Heart right ventricle (tissue), 16 donors: ENCODE data around the gene EBNA1BP2. TPM values are rescaled to one million over a fixed set of nuclear protein-coding genes. Genes with fewer than 3 reads are reported as not detected.

ENCODE experiments used
- ATAC-seq, 8 donors: fragments of 200-7000 bp; cut with Tn5 transposase; one replicate each; pipeline ENCODE4 v1.9.1; 2020; ENCODE audit warnings: mild to moderate bottlenecking in 8 of 8, moderate library complexity in 8 of 8, moderate number of reproducible peaks in 1 of 8
- DNase-seq, 2 donors: peaks; one replicate each; pipeline ENCODE4 v3.0.0-alpha.2; 2020
- H3K27ac ChIP-seq, 10 donors: fragments of 200-600 bp; sonication (generic) in 2 of 10; one replicate each; pipeline versions ENCODE4 v1.5.0 to v1.8.0; 2020 to 2022; ENCODE audit warnings: mild to moderate bottlenecking in 3 of 10
- H3K27me3 ChIP-seq, 7 donors: fragments of 200-600 bp; one replicate each; pipeline ENCODE4 v1.8.0; 2021 to 2022; ENCODE audit warnings: mild to moderate bottlenecking in 2 of 7
- H3K36me3 ChIP-seq, 9 donors: fragments of 200-600 bp; sonication (generic) in 1 of 9; one replicate each; pipeline versions ENCODE4 v1.5.0 to v1.8.0; 2020 to 2022; ENCODE audit warnings: mild to moderate bottlenecking in 2 of 9
- H3K4me1 ChIP-seq, 9 donors: fragments of 200-600 bp; sonication (generic) in 1 of 9; one replicate each; pipeline versions ENCODE4 v1.5.0 to v1.8.0; 2020 to 2022; ENCODE audit warnings: mild to moderate bottlenecking in 4 of 9
- H3K4me3 ChIP-seq, 10 donors: fragments of 200-600 bp; sonication (generic) in 2 of 10; one replicate each; pipeline versions ENCODE4 v1.5.0 to v1.8.0; 2020 to 2022; ENCODE audit warnings: mild to moderate bottlenecking in 7 of 10, moderate library complexity in 2 of 10
- H3K9me3 ChIP-seq, 11 donors: fragments of 200-600 bp in 10 of 11; sonication (generic) in 2 of 11; one replicate each; pipeline versions ENCODE4 v1.5.0 to v1.8.0; 2013 to 2022; ENCODE audit warnings: mild to moderate bottlenecking in 2 of 11, control low read depth in 1 of 11, moderate library complexity in 1 of 11
- WGBS, 2 donors: extraction: QIAGEN DNeasy Blood & Tissue Kit; methylation state at CpG; one replicate each; pipeline ENCODE4 v1.1.7; 2013; ENCODE audit warnings: inconsistent platforms in 1 of 2; 5-methylcytosine and 5-hydroxymethylcytosine counted together
- intact Hi-C, 10 donors: fragments of 100-400 bp; cut with DNase I; formaldehyde crosslinking; loops; one replicate each; pipeline versions ENCODE4 v1.11.1 to v1.14.2; 2022
- polyA plus RNA-seq, 2 donors: library from polyadenylated mRNA; stranded (reverse); fragments of 200-250 nt; gene quantifications; one replicate each; pipeline ENCODE4 v1.2.3, GENCODE V29; 2013
- total RNA-seq, 10 donors: library from RNA; stranded (reverse); fragmentation: NEBNext Ultra II Directional in 3 of 10; extraction: Animal tissue kit (Norgen Biotek cat#: 25700) in 3 of 10; gene quantifications; one replicate each; pipeline versions ENCODE4 v1.2.1 to v1.2.4, GENCODE V29; 2021 to 2023
- TF ChIP-seq, protein P1 (sequence below), 9 donors: fragments of 200-600 bp; sonication (generic) in 2 of 9; IDR thresholded peaks; one replicate each; pipeline versions ENCODE4 v1.5.0 to v1.8.0; 2021 to 2022; ENCODE audit warnings: antibody characterized with exemption in 9 of 9, mild to moderate bottlenecking in 5 of 9, moderate library complexity in 1 of 9
- donor health status: Arrhythmogenic right ventricular cardiomyopathy.
- donor health status: ischemic (EF 13 %, LVEDD 7.1; RV severe dilation, severe dysfunction).
- donor health status: healthy with polysubstance abuse.
- donor health status: DM: no; HTN: yes; CAD: no.
- donor health status: DM: no; HTN: no; CAD: no.
- donor health status: ischemic (EF 25% LVEDD 6.9; RV normal size, moderate dysfunction).
- donor health status: ischemic (EF 25% LVEDD 5.7; RV mildly dilated, moderate dysfunction).
- donor health status: healthy.
- donor health status: DM: yes; HTN: yes; CAD: no.
- donor health status: Ischemic cardiomyopathy.
- donor health status: ischemic (EF 35%, LVEDD 5.7; RV mildly dilated, moderate dysfunction).
- donor health status: nonischemic (EF 11% LVEDD 7.7; RV severe dilation, severe dysfunction).
- donor health status: DM: yes; HTN: yes; CAD: no.
- donor health status: PGD.
- donor health status: ischemic (EF 29% LVEDD 5.4; RV normal size, mild dysfunction).
- donor health status: nonischemic (EF 23%, LVEDD 6.1; RV moderate dilation, normal function).

Gene EBNA1BP2
- total and polyA plus RNA-seq, 12 donors, result 18.8 to 121 (median 25.9) TPM

DNA sequence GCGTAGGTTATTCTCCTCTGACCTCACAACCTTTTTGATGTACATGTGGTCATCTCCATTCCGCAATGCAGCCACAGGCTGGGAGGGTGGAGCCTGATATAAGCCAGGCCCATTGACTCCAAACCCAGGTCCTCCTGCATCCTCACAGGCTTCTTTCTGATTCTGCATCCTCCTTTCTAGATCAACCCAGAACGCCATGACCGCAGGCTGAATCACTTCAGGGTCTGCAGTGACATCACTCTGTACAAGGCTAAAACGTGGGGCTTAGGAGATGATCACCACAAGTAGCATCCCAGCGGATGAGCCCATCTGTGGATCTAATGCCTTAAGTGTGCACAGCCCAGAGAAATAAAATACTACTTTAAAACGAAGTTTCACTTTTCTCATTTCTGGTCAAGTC is 16.1 kb downstream of the EBNA1BP2 start:
- Histone ChIP-seq H3K27me3 (peaks cover 0 to 25% (median 5%) of the 10 kb centered on the region in 7 donors), H3K4me3 (no peak overlapping the region), H3K9me3 (no peaks in the 10 kb centered on the region), H3K27ac (no peak overlapping the region), H3K4me1 (no peaks in the 10 kb centered on the region), H3K36me3 (no peaks in the 10 kb centered on the region)
- intact Hi-C loops, result no loop called here
- 79 to 83% methylated on average over 7 of the region's 7 CpGs for WGBS, 2 donors
- no peak for DNase-seq
- TF ChIP-seq, protein P1, sequence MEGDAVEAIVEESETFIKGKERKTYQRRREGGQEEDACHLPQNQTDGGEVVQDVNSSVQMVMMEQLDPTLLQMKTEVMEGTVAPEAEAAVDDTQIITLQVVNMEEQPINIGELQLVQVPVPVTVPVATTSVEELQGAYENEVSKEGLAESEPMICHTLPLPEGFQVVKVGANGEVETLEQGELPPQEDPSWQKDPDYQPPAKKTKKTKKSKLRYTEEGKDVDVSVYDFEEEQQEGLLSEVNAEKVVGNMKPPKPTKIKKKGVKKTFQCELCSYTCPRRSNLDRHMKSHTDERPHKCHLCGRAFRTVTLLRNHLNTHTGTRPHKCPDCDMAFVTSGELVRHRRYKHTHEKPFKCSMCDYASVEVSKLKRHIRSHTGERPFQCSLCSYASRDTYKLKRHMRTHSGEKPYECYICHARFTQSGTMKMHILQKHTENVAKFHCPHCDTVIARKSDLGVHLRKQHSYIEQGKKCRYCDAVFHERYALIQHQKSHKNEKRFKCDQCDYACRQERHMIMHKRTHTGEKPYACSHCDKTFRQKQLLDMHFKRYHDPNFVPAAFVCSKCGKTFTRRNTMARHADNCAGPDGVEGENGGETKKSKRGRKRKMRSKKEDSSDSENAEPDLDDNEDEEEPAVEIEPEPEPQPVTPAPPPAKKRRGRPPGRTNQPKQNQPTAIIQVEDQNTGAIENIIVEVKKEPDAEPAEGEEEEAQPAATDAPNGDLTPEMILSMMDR (IDR thresholded peaks at IDR 0.05), result no peak
- no peak for ATAC-seq

DNA sequence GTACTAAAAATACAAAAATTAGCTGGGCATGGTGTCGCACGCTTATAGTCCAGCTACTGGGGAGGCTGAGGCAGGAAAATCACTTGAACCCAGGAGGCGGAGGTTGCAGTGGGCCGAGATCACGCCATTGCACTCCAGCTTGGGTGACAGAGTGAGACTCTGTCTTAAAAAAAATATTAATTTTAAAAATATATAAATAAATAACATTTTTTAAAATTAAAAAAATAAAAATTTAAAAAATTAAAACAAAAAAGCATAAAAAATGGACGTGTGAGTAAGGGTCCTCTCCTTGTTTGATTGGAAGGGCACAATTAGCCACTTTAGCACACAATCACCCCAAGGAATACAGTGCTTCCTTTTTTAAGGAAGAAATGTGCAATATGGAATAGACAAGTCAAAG is 18.6 kb downstream of the EBNA1BP2 start:
- Histone ChIP-seq H3K27me3 (peaks cover 0 to 42% (median 20%) of the 10 kb centered on the region in 7 donors), H3K27ac (no peak overlapping the region), H3K36me3 (no peaks in the 10 kb centered on the region), H3K4me3 (no peak overlapping the region), H3K4me1 (peaks cover 0 to 3% (median 1%) of the 10 kb centered on the region in 9 donors), H3K9me3 (no peaks in the 10 kb centered on the region)
- ATAC-seq (no peak), DNase-seq (no peak)
- TF ChIP-seq, protein P1 (IDR thresholded peaks at IDR 0.05), result no peak
- intact Hi-C loops, result no loop called here
- 94 to 95% methylated on average over 6 of the region's 6 CpGs for WGBS, 2 donors

DNA sequence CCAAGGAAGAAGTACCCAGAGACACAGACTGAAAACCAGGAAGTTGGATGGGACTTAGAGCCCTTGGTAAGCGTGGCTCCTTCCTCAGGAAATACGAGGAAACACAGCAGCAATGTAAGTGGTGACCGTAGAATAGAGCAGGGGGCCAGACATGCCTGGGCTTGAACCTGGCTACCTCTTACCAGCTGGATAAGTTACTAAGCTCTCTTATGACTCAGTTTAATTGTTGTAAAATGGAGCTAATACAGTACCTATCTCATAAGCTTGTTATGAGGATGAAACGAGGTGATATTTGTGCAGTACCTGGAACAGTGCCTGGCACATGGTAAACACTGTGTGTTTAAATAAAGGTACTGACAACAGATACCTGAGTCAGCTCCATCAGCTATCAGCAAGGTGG is 19.2 kb downstream of the EBNA1BP2 start:
- Histone ChIP-seq H3K4me3 (no peak overlapping the region), H3K27ac (no peak overlapping the region), H3K9me3 (no peaks in the 10 kb centered on the region), H3K27me3 (peaks cover 0 to 45% (median 21%) of the 10 kb centered on the region in 7 donors), H3K4me1 (peaks cover 0 to 9% (median 7%) of the 10 kb centered on the region in 9 donors), H3K36me3 (no peaks in the 10 kb centered on the region)
- TF ChIP-seq, protein P1 (IDR thresholded peaks at IDR 0.05), result no peak
- no peak for DNase-seq
- ATAC-seq, result no peak
- intact Hi-C loops, result no loop called here
- WGBS, 2 donors, result 61% methylated on average over 4 of the region's 4 CpGs

DNA sequence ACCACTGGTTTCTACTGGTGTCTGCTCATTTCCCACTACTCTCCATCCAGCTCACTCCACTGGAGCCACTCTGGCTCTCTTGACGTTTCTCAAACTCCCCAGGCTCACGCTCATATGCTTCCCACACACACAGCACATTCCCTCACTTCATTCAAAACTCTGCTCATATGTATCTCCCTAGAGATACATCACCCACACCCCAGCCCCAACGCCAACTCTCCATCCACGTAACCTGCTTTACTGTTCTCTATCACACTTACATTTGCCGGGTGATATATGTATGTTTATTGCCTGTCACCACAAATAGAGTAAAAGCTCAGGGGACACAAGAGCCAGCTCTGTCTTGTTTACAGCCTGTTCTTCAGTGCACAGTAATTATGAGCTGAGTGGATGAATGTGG is 22.2 kb downstream of the EBNA1BP2 start:
- H3K4me3 ChIP-seq, result no peak overlapping the region
- no peaks in the 10 kb centered on the region for H3K36me3 ChIP-seq
- DNase-seq (no peak), ATAC-seq (no peak)
- no peaks in the 10 kb centered on the region for H3K9me3 ChIP-seq
- peaks cover 0 to 53% (median 31%) of the 10 kb centered on the region in 7 donors for H3K27me3 ChIP-seq
- H3K4me1 ChIP-seq, result peaks cover 0 to 16% (median 9%) of the 10 kb centered on the region in 9 donors
- intact Hi-C loops, result no loop called here
- 77 to 81% methylated on average over 5 of the region's 5 CpGs for WGBS, 2 donors
- no peak overlapping the region for H3K27ac ChIP-seq
- TF ChIP-seq, protein P1 (IDR thresholded peaks at IDR 0.05), result no peak
